Left cardiac atrium (tissue), 4 donors: ENCODE data around the gene GPR39. TPM values are rescaled to one million over a fixed set of nuclear protein-coding genes. Genes with fewer than 3 reads are reported as not detected.
"Not testable (repeated sequence)": the region's sequence is repeated elsewhere in the genome, so short reads cannot be mapped to it uniquely, and the experiment has no call there.

Experiments used
- ATAC-seq, 2 donors: fragments of 200-7000 bp; cut with Tn5 transposase; one replicate each; pipeline ENCODE4 v1.9.1; 2020; ENCODE audit warnings: mild to moderate bottlenecking in 2 of 2, moderate library complexity in 2 of 2
- DNase-seq: peaks from one replicate; pipeline ENCODE4 v3.0.0-alpha.2; 2020
- intact Hi-C, 2 donors: fragments of 100-400 bp; cut with DNase I; formaldehyde crosslinking; loops; one replicate each; pipeline versions ENCODE4 v1.14.1 to v1.15.1; 2022 to 2023
- long read RNA-seq: library from polyadenylated mRNA; unstranded; transcript quantifications from one replicate; pipeline ENCODE4 v2.0.0, GENCODE V29; 2021
- total RNA-seq, 2 donors: library from RNA; stranded (reverse); fragmentation: NEBNext Ultra II Directional; extraction: Animal tissue kit (Norgen Biotek cat#: 25700); gene quantifications; one replicate each; pipeline ENCODE4 v1.2.1, GENCODE V29; 2021
- donor health status: DM: no; HTN: yes; CAD: no.
- donor health status: DM: no; HTN: yes; CAD: no; lungs with severe emphysema.
- donor health status: DM: yes; HTN: yes; CAD: no.
- donor health status: Dilated cardiomyopathy.

Gene GPR39
- total RNA-seq = under 1 TPM in 1 of 2 donors, not detected in 1; 0.29 TPM
- long read RNA-seq = 0 reads

DNA sequence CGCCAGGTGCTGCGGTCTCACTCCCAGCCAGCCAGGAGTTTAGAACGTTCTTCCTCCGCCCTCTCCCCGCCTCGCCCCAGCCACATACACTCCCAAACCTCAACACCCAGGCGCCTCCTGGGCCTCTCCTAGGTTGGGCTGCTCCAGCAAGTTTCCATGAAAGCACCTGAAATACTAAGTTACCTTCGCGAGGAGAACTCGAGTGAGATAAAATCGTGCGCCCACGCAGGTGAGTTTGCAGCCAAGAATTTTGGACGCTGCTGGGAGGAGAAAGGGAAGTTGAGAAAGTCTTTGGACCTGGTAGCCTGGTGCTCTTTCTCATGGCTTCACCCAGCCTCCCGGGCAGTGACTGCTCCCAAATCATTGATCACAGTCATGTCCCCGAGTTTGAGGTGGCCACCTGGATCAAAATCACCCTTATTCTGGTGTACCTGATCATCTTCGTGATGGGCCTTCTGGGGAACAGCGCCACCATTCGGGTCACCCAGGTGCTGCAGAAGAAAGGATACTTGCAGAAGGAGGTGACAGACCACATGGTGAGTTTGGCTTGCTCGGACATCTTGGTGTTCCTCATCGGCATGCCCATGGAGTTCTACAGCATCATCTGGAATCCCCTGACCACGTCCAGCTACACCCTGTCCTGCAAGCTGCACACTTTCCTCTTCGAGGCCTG, at the start of gene GPR39:
TSS of gene GPR39 (plus strand) at position 83 of the 673 bp plus-strand sequence.
- intact Hi-C loops = no loop called here
- DNase-seq (no peak), ATAC-seq (peak in 1 of 2 donors; percentile 10)

DNA sequence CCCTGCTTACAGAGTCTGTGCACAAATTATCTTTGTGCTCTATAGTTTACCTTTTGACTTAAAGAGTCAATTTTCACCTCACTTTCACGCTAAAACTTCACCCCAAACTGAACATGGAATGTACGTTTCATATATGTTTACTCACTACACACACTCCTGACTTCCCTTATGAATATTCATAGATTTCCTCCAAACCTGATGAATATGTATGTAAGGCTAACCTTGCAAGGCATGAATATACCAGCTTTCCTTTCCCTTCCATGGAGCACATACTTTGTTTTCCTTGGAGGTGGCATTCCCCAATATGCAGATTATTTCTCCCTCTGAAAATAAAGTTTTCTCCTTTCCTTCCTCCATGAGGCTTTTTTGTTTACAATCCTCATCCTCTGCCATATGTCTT, 48.4 kb upstream of the GPR39 start:
- DNase-seq (no peak), ATAC-seq (no peak)
- intact Hi-C loops = no loop called here

DNA sequence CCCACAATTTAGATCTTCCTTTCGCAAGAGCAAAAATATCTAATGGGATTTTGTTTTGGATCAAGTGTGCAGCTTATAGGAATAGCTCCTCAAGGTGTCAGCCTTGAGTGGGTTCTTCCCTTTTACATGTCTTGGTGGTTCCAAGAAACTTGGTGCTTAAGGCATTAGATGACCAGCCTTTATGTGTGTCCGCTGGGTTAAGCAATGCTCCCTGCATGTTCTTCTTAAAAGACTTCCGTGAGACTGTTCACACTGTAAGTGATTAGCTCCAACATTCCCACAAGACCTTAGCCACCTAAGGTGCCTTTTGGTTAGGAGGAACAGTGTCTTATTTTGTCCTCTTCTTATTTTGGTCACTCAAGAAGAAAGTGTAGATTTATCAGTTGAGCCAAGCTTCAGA, 44.3 kb upstream of the GPR39 start:
- DNase-seq (no peak), ATAC-seq (no peak)
- intact Hi-C loops = no loop called here

DNA sequence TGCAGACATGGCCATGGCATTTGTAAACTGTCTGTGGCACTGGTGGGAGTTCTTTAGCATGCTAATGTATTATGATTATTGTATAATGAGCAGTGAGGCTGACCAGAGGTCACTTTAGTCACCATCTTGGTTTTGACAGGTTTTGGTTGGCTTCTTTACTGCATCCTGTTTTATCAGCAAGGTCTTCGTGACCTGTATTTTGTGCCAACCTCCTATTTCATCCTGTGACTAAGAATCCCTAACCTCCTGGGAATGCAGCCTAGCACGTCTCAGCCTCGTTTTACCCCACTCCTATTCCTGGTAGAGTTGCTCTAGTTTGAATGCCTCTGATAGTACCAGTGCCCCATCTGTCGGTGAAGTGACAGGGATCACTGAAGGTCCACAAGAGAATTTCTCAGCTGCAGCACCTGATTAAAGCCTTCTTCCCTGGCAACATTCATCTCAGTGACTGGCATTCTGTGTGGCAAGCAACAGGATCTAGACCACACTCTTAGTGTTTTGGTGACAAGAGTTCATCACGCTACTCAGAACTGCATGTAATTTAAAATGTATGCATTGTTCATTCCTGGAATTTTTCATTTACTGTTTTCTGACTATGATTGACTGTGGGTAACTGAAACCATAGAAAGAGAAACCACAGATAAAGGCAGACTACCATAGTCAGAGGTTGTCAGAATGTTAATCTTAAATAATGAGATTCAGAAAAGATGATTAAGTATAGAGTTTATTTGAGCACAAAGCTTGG, 43.0 kb upstream of the GPR39 start:
- ATAC-seq (no peak), DNase-seq (no peak)
- intact Hi-C loops = no loop called here

DNA sequence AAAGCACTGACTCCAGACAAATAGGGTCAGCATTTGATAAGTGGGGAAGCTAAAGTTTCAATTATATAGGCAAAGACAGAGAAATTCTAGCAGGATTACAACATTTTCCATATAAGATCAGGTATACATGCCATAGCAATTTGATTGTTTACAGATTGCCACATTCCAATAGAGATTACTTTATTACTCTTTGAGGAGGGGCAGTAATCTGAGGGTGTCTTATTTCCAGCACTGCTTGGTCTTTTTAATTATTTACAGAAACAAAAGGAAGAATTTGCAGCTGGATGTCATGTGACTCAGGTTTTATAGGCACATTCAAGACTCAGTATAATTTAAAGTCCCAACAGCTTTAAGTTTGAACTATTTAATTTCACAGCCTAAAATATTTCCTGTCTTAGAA, 42.5 kb upstream of the GPR39 start:
- ATAC-seq (no peak), DNase-seq (no peak)
- intact Hi-C loops = no loop called here

DNA sequence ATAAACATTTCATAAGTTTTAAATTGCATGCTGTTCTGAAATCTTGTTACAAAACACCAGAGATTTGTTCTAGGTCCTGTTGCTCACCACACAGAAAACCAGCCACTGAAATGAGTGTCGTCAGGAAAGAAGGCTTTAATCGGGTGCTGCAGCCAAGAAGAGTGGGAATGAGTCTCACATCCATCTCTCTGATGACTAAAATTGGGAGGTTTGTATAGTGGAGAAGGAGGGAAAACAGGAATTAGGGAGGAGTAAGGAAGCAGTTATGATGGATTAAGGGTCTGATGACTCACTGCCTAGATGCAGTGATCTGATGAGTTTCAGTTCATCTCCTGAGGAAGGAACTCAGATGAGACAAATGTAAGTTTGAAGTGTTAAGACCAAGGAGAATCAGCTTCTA, 42.1 kb upstream of the GPR39 start:
- intact Hi-C loops = no loop called here
- no peak for DNase-seq
- peak in 1 of 2 donors; percentile 54 for ATAC-seq

DNA sequence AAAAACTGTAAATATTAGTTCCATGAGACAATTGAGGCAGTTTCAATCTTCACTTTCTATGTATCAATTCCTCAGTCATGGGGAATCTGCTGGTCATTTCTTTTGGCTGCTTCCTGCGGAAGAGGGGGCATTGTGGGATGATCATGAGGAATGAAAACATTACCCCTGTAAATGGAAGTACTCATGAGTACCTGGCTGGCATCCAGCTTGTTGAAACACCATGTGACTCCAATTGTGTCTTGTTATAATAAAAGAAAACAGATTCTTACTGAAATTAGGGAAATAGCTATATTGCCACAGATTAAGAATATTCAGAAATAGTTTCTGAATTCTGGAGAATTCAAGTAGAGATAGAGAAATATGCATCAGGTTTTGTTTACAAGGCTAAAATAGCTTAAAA, 41.6 kb upstream of the GPR39 start:
- intact Hi-C loops = no loop called here
- no peak for ATAC-seq
- no peak for DNase-seq

DNA sequence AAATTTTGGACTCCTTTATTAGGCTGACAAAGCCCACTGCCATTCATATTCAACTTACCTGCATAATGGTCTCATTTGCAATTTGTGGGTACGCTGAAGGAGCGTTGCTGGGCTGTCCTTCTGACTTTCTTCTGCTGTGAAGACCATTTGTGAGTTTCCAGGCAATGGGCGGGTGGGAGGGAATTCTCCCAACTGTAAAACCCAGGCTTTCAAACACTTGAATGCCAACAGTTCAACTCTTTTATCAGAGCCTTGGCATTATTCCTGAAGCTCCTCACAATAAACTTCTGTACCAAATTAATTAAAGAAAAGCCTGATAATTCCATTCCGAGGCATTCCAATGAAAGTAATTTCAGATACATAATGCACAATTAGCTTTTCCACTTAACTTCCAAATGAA, 35.2 kb upstream of the GPR39 start:
- intact Hi-C loops = no loop called here

DNA sequence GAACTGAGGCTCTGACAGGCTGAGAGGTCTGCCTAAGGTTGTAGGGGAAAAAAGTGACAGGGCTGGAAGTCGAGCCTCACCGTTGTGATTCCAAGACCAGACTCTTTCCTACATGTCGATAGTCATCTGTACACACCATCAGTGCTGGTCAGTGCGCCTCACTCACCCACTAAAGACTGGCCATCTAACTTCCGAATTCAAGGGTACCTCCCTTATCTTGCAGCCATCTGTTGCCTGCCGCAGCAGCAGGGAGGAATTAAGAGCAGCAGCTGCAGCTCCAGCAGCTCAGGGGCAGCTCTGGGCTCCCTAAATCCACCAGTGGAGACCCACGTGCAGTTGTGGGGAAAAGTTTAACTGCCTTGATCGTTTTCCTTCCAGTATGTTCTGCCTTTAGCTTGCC, 32.6 kb upstream of the GPR39 start:
- no peak for DNase-seq
- intact Hi-C loops = no loop called here
- no peak for ATAC-seq

More for the DNA sequence above, 35.2 kb upstream of the GPR39 start:
- ATAC-seq = no peak
- DNase-seq = no peak

DNA sequence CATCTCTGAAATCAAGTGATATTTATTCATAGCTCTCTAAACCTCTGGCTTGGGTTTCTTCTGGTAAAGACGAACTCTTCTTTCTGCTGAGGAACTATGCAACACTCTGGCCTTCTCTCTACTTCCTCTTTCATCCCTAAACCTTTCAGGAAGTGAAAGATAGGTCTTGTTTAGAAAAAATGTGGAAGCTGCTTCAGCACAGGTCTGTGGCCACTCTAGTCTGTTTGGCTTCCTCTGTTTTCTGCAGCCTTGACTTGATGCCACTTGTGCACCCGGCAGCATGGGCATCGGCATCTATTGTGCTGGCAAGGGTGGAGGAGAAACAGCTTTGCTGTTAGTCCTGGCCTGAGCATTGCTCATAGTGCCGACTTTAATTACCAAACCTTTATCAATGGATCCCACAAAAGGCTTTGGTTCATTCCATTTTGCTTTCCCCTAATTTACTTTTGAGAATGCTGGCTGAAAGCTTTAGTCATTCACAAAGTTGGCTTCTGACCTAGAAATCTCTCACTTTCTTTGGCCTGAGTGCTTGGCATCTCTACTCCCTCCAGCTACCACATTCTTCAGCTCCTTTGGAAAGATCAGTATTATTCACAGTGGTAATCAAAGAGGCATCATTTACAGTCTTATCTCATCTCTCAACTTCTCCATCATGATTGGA, 32.0 kb upstream of the GPR39 start:
- intact Hi-C loops = no loop called here
- ATAC-seq (peak in 1 of 2 donors; percentile 66), DNase-seq (no peak)

DNA sequence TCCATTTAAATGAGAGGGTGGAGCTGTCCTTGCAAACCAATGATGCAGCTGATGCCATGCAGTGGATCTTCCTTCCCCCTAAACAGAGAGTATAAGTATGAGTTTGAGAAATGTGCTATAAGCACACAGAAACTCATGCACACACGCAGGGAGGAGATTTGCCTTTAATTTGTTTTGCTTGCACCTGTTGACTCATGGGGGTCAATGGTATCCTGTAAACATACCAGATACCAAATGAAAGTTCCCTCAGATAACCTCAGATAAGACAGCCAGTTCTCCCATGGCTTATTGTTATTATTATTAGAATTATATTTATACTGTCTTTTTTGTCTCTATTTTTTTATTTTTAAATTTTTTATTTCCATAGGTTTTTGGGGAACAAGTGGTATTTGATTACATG, 29.5 kb upstream of the GPR39 start:
- ATAC-seq (no peak), DNase-seq (no peak)
- intact Hi-C loops = no loop called here

DNA sequence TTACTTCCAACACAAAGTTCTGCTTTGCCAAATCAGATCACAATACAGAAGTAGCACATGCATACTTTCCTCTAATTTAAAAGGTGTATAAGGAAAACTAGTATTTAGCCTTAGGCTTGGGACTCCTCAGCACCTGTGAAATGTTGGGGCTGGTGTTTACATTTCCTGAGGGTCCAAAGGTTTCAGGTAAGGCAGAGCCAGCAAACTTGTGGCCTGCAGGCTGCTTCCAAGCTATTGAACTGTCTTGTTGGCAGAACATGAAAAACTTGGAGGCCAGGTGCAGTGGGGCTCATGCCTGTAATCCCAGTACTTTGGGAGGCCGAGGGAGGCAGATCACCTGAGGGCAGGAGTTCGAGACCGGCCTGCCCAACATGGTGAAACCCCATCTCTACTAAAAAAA, 26.5 kb upstream of the GPR39 start:
- intact Hi-C loops = no loop called here
- DNase-seq = no peak
- ATAC-seq = no peak

DNA sequence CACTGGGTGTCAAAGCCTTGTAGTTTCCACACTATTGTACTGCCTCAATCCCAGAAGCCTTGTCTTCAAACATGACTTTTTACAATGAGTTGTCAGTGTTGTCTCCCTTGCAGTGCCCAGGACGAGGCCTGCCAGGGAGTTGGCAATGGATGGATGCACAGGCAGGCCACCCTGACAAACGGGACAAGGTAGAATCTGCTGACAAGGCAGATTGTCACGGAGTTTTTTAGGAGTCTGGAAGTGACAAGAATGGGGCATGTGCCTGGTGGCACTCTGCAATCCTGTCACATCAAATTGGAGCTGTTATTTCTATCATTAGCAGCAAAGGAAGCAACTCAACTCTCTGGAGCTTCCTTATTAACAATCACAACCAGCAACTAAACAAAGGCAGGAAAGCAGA, 25.2 kb upstream of the GPR39 start:
- ATAC-seq = no peak
- DNase-seq = no peak
- intact Hi-C loops = no loop called here

DNA sequence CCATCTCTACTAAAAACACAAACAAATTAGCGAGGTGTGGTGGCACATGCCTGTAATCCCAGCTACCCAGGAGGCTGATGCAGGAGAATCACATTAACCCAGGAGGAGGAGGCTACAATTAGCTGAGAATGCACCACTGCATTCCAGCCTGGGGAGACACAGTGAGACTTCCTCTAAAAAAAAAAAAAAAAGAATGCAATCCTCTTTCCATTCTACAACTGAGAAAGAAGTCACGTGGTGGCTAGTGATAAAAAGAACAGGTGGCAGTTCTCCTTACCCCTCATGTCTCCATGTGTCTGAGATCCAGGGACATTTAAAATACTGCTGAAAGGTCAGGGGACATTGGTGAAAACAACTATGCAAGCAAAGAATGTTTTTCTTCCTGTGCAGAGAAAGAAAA, 24.4 kb upstream of the GPR39 start:
- no peak for DNase-seq
- intact Hi-C loops = no loop called here
- ATAC-seq = no peak

DNA sequence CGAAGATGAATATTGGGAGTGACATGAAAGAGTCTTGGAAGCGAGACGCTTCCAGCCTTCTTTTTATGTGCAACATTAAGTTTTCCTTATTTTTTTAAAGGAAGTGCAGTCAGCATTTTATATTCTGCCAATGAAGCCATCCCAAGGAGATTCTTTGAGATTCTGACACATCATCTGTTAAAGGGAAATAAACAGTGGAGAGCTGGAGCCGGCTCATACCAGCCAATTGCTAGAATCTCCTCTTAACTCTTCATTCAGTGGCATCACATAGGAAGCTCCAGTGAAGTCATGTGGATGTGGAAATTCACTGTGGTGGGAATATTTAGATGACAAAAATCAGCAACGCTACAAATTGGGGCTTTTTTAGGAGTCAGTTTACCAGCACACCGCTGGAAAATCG, 23.7 kb upstream of the GPR39 start:
- no peak for ATAC-seq
- DNase-seq = no peak
- intact Hi-C loops = no loop called here

DNA sequence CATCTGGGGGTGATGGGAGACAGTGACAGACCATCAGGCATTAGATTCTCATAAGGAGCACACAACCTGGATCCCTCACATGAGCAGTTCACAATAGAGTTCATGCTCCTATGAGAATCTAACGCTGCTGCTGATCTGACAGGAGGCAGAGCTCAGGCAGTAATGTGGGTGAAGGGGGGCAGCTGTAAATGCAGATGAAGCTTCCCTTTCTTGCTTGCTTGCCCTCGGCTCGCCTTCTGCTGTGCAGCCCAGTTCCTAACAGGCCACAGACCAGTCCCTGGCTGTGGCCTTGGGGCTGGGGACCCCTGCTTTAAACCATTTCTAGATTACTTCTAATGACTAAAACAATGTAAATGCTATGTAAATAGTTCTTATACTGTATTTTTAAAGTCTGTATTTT, 19.6 kb upstream of the GPR39 start:
- DNase-seq, intact Hi-C loops, ATAC-seq: not testable (repeated sequence)

DNA sequence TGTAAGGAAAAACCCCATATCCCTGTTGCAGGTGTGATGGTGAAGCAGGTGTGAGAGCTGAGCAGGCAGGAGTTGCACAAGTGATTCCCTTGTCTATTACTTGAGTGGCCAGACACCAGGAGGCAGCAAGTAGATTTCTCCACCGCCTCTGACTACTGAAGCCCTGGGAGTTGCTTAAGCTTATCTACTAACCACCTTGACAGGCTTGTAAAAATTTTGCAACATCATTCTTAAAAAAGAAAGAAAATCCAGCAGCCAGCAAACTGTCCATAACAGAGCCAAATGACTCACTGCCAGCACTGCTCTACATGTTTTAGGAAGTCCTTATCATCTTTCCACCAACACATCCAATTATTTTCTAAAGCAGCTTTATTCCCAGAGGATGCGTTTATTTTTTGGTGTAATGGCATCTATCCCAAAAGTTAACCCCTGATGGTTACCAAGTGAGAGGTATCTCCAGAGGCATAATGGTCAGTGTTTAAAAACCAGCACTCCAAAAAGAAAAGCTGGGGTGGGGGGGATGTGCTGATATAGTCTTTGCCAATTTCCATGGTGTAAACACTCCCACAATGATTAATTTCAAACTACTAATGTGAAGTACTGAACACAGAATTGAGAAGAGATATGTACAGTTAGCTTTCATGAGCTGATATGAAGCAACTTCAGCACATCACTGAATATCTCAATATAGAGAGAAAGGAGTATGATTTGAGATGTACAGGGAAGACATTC, 16.3 kb upstream of the GPR39 start:
- intact Hi-C loops = no loop called here
- peak; percentile 71 to 95 for ATAC-seq
- DNase-seq = no peak

DNA sequence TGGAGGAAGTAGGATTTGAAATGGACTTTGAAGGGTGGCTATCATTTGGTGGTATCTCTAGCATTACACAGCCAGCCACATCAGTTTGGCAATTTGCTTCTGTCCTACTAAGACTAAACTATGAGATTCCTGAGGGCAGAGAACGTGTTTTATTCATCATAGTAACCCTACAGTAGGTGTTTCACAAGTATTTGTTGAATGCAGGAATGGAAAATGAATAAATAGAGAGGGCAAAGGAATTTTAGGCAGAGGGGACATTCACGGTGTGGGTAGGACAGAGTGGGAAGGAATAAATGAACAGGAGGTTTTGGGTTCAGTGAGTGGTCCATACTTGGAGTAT, 15.7 kb upstream of the GPR39 start:
- ATAC-seq = no peak
- DNase-seq = no peak
- intact Hi-C loops = no loop called here

DNA sequence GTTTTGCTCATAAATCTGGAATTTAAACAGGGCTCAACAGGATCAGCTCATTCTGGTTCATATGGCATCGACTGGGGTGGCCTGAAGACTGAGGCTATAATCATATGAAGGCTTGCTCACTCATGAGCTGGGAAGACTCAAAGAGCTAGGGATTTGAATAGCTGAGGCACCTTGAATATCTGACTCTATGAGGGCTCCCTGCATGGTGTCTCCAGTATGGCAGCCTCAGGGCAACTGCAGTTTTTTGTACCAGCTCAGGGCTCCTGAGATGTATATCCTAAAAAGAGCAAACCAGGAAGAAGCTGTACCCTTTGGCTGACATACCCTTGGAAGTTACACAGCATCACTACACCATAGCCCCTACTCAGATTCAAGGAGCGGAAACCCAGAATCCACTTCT, 15.3 kb upstream of the GPR39 start:
- intact Hi-C loops = no loop called here
- no peak for DNase-seq
- no peak for ATAC-seq

DNA sequence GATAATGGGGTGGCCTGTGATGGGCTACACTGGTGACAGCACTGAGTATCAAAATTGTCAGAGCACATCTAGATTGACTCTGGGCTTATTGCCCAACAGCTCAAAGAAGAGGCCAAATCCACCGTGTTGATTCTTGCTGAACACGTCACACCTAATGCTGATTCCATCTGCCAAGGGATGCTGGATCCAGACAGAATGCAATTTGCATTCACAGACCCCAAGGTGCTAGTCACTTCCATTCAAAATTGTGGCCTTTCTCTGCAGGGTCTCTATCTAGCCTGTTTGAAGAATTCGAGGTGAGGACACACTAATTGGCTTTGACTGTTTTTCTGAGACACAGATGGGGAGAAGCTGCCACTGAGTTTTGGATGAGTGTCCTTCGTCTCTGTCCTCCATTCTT, 13.5 kb upstream of the GPR39 start:
- intact Hi-C loops = no loop called here
- no peak for ATAC-seq
- DNase-seq = no peak
